Fibroblast of skin of left biceps (primary cell): Measurements from ENCODE around the gene ATP10A.
"Not testable (repeated sequence)": the region's sequence is repeated elsewhere in the genome, so short reads cannot be mapped to it uniquely, and the experiment has no call there.

Experiments
- DNase-seq, 2 experiments: peaks; one replicate each; pipeline ENCODE4 v3.0.0-alpha.2; 2013; ENCODE audit warnings: low read depth in 2 of 2

The ATP10A gene

GRCh38 chr15:25882466-25882865, 19.3 kb upstream of the ATP10A start:
- no peak for DNase-seq

DNA sequence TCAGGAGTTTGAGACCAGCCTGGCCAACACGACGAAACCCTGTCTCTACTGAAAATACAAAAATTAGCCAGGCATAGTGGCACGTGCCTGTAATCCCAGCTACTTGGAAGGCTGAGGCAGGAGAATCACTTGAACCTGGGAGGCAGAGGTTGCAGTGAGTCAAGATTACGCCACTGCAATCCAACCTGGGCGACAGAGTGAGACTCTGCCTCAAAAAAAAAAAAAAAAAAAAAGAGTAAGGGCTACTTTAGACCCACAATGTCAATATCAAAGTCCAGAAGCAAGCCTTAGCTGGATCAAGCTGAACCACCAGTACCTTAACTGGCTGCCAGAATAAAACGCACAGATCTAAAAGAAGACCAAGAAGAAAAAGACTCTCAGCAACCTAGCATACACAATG, 17.8 kb upstream of the ATP10A start:
- DNase-seq: not testable (repeated sequence)

DNA sequence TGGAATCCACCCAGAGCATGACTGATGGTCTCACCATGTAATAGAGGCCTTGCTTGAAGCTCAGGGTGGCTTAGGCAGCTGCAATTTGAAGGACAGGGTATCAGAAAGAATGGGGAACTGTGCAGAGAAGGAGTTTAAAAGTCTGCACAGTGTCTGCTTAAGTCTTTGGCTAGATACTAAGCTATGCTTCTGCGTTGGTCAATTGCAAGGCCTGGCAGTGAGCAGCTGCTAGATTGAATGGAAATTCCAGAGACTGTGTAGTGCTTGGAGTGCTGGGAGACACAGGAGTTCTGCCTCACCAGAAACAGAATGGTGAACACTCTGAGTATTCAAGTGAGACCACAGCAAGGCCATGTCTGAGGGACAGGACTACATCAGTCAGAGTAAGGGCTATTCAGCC, 17.3 kb upstream of the ATP10A start:
- no peak for DNase-seq

- DNase-seq: no peak
Observed at GRCh38 chr15:25879438-25879837, 16.3 kb upstream of the ATP10A start.

GRCh38 chr15:25877681-25878080, 14.6 kb upstream of the ATP10A start:
- no peak for DNase-seq

GRCh38 chr15:25876231-25877140, 13.4 kb upstream of the ATP10A start:
- no peak for DNase-seq

- DNase-seq: no peak
Observed at GRCh38 chr15:25875566-25875965, 12.4 kb upstream of the ATP10A start.

GRCh38 chr15:25874379-25874778, 11.3 kb upstream of the ATP10A start:
- no peak for DNase-seq

DNA sequence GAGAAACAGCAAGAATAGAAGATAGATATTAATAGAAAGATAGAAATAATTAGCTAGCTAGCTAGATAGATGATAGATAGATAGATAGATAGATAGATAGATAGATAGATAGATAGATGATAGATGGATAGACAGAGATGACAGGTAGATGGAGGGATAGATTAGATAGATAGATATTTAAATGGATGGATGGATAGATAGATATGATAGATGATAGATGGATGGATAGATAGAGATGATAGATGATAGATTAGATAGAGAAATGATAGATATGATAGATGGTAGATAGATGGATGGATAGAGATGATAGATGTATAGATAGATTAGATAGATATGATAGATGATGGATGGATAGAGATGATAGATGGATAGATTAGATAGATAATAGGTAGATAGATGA, 8.3 kb upstream of the ATP10A start:
- no peak for DNase-seq

DNA sequence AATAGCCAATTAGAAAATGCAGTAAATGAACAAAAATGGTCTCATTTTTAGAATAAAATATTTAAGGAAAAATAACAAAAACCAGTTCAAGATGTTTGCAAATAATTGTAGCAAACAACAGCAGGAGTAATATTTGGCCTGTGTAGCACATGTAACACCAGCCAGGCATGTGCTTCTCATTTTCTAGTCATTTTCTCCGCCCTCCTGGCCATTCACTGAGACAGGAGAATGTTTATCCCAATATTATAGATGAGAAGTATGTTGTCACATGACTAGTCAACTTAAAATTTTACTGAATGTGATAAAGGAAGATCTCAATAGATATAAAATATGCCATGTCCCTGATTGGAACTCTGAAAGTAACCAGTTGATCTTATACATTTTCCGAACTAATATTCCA, 7.8 kb upstream of the ATP10A start:
- DNase-seq: no peak

DNA sequence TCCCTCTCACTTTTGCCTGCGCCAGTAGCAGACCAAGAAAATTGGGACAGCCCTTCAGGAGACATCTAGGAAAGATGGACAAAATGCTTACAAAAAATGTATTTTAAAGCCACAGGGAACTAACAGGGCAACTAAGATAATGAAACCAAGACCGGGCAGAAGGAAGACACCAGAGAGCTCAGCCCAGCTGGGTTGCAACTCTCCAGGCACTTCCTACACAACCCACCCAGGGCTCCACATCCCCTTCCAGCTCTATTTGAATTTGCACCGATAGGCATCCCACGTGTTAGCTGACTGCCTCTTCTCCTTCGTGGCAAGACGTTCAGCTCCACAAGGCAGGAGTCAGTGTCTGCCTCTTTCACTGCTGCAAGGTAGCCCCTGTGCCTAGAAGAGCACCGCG, 6.6 kb upstream of the ATP10A start:
- no peak for DNase-seq

GRCh38 chr15:25866874-25867273, 3.7 kb upstream of the ATP10A start:
- no peak for DNase-seq

DNA sequence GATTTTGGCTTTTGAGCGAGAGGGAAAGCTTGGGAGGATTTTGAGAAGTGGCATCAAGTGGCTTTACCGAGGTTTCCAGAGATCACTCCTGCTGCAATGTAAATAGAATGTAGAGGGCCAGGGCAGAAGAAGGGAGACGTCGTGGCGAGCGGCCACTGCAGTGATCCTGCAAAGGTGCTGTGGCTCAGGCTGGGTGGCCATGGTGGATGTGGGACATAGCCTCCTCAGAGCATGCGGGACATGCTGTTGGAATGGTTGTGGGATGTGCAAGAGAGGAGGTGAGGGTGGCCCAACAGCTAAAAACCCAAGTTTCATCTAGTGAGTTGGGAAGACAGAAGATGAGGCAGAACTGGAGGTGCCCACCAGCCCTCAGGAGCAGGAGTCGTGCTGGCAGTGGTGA, 3.1 kb upstream of the ATP10A start:
- no peak for DNase-seq

DNA sequence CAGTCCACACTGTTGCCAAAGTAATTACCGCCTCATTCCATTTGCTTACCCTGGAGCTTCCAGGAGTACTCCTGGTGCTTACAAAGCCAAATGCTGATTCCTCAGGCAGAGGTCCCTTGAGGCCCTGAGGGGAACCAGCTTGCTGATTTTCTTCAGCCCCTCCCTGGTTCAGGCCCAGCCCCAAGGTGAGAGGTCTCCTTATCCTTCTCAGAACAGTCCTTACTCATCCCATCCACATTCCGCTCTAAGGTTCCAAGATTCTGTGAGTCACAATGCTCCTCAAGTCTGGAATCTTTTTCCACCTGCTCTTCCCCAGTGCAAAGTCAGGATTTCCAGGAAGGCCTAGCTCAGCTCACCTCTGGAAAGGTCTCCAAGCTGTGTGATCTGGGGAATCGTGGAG, 1.8 kb upstream of the ATP10A start:
- no peak for DNase-seq

DNA sequence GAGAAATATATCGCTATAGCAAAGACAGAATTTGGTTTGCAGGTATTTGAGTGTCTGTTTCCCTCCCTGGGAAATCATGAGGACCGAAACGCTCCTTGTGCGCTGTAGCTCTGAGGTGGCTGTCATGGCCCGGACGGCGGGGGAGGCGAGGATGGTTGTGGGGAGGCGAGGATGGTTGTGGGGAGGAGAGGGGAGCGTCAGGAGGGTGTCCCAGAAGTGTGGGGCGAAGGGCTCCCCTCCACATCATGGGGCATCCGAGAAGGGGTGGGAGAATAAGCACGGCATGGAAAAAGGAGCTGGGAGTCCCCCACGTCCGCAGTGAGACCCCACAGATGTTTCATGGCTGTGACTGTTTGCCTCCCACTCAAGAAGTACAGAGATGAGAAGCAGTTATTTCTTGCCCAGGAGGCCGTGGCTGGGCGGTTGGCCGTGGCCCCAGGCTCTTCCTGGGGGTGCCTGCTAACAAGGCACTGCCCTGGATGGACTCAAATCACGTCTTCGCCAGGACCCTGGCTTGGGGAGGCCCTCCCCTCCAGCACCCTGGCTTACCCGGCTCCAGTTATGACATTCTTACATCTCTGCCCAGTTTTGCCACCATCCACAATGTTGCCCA, 947 bp upstream of the ATP10A start:
- DNase-seq: no peak

DNA sequence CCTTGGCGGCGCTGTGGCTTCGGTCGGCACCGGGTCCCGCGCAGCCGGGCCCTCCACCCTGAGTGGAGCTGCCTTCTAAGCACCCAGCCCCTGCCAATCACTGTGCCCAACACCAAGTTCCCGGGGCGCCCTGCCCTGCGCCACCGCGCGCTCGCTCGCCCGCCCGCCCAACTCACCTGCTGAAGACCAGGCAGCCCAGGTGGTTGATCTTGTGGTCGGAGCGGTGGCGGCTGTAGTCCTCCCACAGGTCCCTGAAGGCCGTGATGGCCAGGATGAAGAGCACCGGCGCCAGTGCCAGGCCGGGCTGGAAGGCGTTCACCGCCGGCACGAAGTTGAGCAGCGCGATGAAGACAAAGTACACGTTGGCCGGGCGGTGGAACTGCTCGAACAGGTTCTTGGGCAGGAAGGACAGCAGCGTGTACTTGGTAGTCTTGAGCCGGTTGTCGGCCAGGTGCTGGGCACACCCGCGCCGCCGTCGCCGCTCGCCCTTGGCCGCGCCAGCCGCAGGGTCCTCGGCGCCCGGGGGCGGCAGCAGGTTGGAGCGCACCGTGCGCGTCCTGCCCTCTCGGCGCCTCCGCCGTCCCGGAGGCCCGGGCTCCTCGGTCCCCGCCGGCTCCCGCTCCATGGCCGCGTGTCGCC, 536 bp downstream of the ATP10A start:
- no peak for DNase-seq

GRCh38 chr15:25862071-25862471, 1.1 kb downstream of the ATP10A start:
- DNase-seq: no peak

- no peak for DNase-seq
Observed at GRCh38 chr15:25860885-25861866, 2.0 kb downstream of the ATP10A start.

- no peak for DNase-seq
Observed at GRCh38 chr15:25859838-25860645, 3.1 kb downstream of the ATP10A start.

- DNase-seq: no peak
Observed at GRCh38 chr15:25858952-25859760, 4.0 kb downstream of the ATP10A start.
